NB4 (cell line): ENCODE results near the gene NNMT.

Experiments used
- DNase-seq: peaks from one replicate; pipeline ENCODE4 v3.0.0; 2010; ENCODE audit warnings: low read depth
- H3K4me3 ChIP-seq: one replicate; pipeline ENCODE4 v1.5.1; 2011; ENCODE audit warnings: mild to moderate bottlenecking, low read depth, low read length, moderate library complexity
- CTCF ChIP-seq: IDR thresholded peaks from one replicate; pipeline ENCODE4 v1.5.1; 2012; ENCODE audit warnings: low read depth, low read length
- MYC ChIP-seq: IDR thresholded peaks from 2 replicates; pipeline ENCODE4 v1.6.1; 2011; ENCODE audit warnings: low read depth, low read length
- POLR2A ChIP-seq: IDR thresholded peaks from 2 replicates; pipeline ENCODE4 v1.6.1; 2011; ENCODE audit warnings: mild to moderate bottlenecking; ENCODE audit not compliant: insufficient read length; ENCODE audit errors: extremely low read depth
- TF ChIP-seq, protein P1 (sequence below): IDR thresholded peaks from 2 replicates; pipeline ENCODE4 v1.6.1; 2011; ENCODE audit warnings: low read depth, low read length

Gene NNMT

GRCh38 chr11:114269498-114269897 is 26.7 kb upstream of the NNMT start:
- no peak overlapping the region for H3K4me3 ChIP-seq
- TF ChIP-seq, protein P1, sequence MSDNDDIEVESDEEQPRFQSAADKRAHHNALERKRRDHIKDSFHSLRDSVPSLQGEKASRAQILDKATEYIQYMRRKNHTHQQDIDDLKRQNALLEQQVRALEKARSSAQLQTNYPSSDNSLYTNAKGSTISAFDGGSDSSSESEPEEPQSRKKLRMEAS: no peak
- TF ChIP-seq POLR2A (no peak), MYC (no peak), CTCF (no peak)
- no peak for DNase-seq

DNA sequence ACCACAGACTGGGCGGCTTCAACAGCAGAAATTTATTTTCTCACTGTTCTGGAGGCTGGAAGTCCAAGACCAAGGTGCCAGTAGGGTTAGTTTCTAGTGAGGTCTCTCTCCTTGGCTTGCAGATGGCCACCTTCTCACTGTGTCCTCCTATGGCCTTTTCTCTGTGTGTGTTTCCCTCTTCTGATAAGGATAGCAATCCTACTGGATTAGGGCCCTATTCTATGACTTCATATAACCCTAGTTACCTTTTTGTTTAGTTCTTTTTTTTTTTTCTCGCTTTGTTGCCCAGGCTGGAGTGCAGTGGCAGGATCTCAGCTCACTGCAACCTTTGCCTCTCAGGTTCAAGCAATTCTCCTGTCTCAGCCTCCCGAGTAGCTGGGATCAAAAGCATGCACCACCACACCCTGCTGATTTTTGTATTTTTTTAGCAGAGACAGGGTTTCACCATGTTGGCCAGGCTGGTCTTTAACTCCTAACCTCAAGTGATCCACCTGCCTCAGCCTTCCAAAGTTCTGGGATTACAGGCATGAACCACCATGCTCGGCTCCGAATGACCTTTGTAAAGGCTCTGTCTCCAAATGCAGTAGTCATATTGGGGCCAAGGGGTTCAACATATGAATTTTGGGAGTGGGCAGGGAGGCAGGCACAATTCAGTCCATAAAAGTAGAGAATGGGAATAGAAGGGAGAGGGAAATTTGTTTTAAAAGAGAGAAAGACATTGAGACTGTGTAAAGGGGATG is 25.5 kb upstream of the NNMT start:
- no peak overlapping the region for H3K4me3 ChIP-seq
- DNase-seq: no peak
- no peak for TF ChIP-seq POLR2A
- no peak for TF ChIP-seq CTCF

GRCh38 chr11:114271316-114271715 is 24.9 kb upstream of the NNMT start:
- no peak overlapping the region for H3K4me3 ChIP-seq
- TF ChIP-seq CTCF (no peak), MYC (no peak), POLR2A (no peak)
- TF ChIP-seq, protein P1: no peak
- no peak for DNase-seq

GRCh38 chr11:114272311-114272710 is 23.9 kb upstream of the NNMT start:
- TF ChIP-seq CTCF (no peak), POLR2A (no peak), MYC (no peak)
- TF ChIP-seq, protein P1: no peak
- no peak for DNase-seq
- no peak overlapping the region for H3K4me3 ChIP-seq

- DNase-seq: no peak
- TF ChIP-seq MYC (no peak), POLR2A (no peak), CTCF (no peak)
- TF ChIP-seq, protein P1: no peak
These were observed 23.1 kb upstream of the NNMT start for GRCh38 chr11:114273071-114273470.

More at GRCh38 chr11:114273071-114273470, 23.1 kb upstream of the NNMT start:
- H3K4me3 ChIP-seq: no peak overlapping the region
